ENCODE results near the gene PISD.
"Not testable (repeated sequence)": the region's sequence is repeated elsewhere in the genome, so short reads cannot be mapped to it uniquely, and the experiment has no call there.

DNA sequence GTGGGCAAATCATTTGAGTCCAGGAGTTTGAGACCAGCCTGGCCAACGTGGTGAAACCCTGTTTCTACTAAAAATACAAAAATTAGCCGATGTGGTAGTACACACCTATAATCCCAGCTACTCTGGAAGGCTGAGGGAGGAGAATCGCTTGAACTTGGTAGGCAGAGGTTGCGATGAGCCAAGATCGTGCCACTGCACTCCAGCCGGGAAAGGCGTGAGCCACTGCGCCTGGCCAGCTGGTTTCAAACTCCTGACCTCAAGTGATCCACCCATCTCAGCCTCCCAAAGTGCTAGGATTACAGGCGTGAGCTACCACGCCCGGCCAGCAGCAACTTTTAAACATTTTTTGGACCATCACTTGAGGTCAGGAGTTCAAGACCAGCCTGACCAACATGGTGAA lies 32.0 kb upstream of the PISD start:
- not testable (repeated sequence) for TF ChIP-seq POLR2A (IDR thresholded peaks at IDR 0.05)
- TF ChIP-seq, protein P1, sequence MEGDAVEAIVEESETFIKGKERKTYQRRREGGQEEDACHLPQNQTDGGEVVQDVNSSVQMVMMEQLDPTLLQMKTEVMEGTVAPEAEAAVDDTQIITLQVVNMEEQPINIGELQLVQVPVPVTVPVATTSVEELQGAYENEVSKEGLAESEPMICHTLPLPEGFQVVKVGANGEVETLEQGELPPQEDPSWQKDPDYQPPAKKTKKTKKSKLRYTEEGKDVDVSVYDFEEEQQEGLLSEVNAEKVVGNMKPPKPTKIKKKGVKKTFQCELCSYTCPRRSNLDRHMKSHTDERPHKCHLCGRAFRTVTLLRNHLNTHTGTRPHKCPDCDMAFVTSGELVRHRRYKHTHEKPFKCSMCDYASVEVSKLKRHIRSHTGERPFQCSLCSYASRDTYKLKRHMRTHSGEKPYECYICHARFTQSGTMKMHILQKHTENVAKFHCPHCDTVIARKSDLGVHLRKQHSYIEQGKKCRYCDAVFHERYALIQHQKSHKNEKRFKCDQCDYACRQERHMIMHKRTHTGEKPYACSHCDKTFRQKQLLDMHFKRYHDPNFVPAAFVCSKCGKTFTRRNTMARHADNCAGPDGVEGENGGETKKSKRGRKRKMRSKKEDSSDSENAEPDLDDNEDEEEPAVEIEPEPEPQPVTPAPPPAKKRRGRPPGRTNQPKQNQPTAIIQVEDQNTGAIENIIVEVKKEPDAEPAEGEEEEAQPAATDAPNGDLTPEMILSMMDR (IDR thresholded peaks at IDR 0.05) = not testable (repeated sequence)

Data from adrenal gland (tissue), 5 donors.